Right renal pelvis (tissue), 4 donors: ENCODE results near the gene ZBTB40. TPM values are rescaled to one million over a fixed set of nuclear protein-coding genes. Genes with fewer than 3 reads are reported as not detected.
A peak's percentile ranks its signal among the peaks of the same experiment; 100 is the strongest.

ENCODE experiments used
- DNase-seq, 4 donors: peaks; one replicate each; pipeline ENCODE4 v3.0.0-alpha.2; 2013; ENCODE audit warnings: low read depth in 4 of 4, low spot score in 3 of 4, missing footprints in 1 of 4
- polyA plus RNA-seq, 4 donors: library from polyadenylated mRNA; unstranded; fragments of 120-200 nt; gene quantifications; one replicate each; pipeline ENCODE4 v1.2.1, GENCODE V29; 2013; ENCODE audit not compliant: insufficient read length in 4 of 4

Gene ZBTB40
- polyA plus RNA-seq, 4 donors: 17.2 to 21.5 (median 20.4) TPM

GRCh38 chr1:22528451-22528850, 76.8 kb downstream of the ZBTB40 start:
- DNase-seq: no peak

- peak in 3 of 4 donors; percentile 32 to 58 (median 47) for DNase-seq
These were observed 78.4 kb downstream of the ZBTB40 start for GRCh38 chr1:22529901-22530621.

- no peak for DNase-seq
These were observed 79.1 kb downstream of the ZBTB40 start for GRCh38 chr1:22530715-22531114.

- no peak for DNase-seq
These were observed 79.6 kb downstream of the ZBTB40 start for GRCh38 chr1:22531251-22531650.

GRCh38 chr1:22533244-22533895, 81.7 kb downstream of the ZBTB40 start:
- DNase-seq: no peak

GRCh38 chr1:22534951-22535350, 83.3 kb downstream of the ZBTB40 start:
- no peak for DNase-seq

- no peak for DNase-seq
These were observed 83.7 kb downstream of the ZBTB40 start for GRCh38 chr1:22535399-22535798.

- no peak for DNase-seq
These were observed 84.9 kb downstream of the ZBTB40 start for GRCh38 chr1:22536506-22536905.

GRCh38 chr1:22537441-22538139, 85.9 kb downstream of the ZBTB40 start:
- no peak for DNase-seq

GRCh38 chr1:22539510-22540118, 88.0 kb downstream of the ZBTB40 start:
- DNase-seq: no peak

- DNase-seq: no peak
These were observed 88.7 kb downstream of the ZBTB40 start for GRCh38 chr1:22540337-22540736.

- no peak for DNase-seq
These were observed 91.2 kb downstream of the ZBTB40 start for GRCh38 chr1:22542886-22543285.

- no peak for DNase-seq
These were observed 92.0 kb downstream of the ZBTB40 start for GRCh38 chr1:22543679-22544078.

GRCh38 chr1:22544606-22545005, 93.0 kb downstream of the ZBTB40 start:
- no peak for DNase-seq

GRCh38 chr1:22545141-22545540, 93.5 kb downstream of the ZBTB40 start:
- DNase-seq: no peak

- no peak for DNase-seq
These were observed 95.7 kb downstream of the ZBTB40 start for GRCh38 chr1:22547186-22547817.

- DNase-seq: no peak
These were observed 96.3 kb downstream of the ZBTB40 start for GRCh38 chr1:22547818-22548462.

GRCh38 chr1:22550021-22550420, 98.4 kb downstream of the ZBTB40 start:
- no peak for DNase-seq

- no peak for DNase-seq
These were observed 99.9 kb downstream of the ZBTB40 start for GRCh38 chr1:22551591-22551990.

- no peak for DNase-seq
These were observed 100.4 kb downstream of the ZBTB40 start for GRCh38 chr1:22552021-22552420.
